GM21786 (cell line): Measurements from ENCODE around the gene KCNJ16.
A peak's percentile ranks its signal among the peaks of the same experiment; 100 is the strongest.

ENCODE experiments used
- ATAC-seq: cut with Tn5 transposase; IDR thresholded peaks from one replicate; pipeline ENCODE4 v1.9.1; 2021; ENCODE audit not compliant: unreplicated experiment

The KCNJ16 gene

DNA sequence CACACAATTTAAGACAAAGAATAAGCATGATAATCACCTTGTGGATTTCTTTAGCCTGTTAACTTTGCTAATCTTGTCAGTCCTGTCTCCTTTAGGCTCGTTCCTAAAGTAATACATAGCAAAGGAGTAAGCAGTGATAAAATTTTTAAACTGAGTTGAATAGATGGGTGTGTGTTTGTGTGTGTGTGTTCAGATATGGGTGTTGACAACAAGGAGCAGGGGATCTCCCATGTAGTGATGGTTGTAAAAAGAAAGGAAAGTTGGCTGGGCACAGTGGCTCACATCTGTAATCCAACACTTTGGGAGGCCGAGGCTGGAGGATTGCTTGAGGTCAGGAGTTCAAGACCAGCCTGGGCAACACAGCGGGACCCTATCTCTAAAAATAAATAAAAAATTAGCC, 49.7 kb downstream of the KCNJ16 start:
- ATAC-seq, result no peak

DNA sequence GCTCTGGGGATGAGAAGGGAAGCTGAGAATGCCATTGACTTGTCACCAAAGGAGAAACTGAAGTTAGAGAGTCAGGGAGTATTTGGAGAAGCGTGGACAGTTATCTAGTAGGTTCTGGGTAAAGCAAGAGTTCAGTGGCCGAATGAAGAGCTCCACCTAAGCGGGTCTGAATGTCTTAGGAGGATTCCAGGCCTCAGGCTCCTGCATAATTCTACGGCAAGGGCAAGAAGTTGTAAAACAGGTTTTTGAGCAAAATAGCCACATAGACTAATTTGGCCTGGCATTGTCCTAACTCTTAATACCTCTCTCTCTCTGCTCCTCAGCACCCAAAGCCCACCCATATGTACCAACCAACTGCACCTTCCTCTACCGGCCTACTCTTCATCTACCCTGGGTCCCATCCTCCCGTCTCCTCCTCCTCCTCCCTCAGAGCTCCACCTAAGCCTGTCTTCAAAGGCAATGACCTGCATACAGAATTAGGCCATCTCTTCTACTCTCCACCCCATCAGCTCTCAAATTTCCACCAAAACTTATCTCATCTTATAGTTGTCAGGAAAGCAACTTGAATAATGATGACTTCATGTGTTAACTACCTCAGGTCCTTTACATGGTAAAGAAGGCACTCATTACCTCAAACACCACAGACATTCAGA, 52.3 kb downstream of the KCNJ16 start:
- no peak for ATAC-seq

DNA sequence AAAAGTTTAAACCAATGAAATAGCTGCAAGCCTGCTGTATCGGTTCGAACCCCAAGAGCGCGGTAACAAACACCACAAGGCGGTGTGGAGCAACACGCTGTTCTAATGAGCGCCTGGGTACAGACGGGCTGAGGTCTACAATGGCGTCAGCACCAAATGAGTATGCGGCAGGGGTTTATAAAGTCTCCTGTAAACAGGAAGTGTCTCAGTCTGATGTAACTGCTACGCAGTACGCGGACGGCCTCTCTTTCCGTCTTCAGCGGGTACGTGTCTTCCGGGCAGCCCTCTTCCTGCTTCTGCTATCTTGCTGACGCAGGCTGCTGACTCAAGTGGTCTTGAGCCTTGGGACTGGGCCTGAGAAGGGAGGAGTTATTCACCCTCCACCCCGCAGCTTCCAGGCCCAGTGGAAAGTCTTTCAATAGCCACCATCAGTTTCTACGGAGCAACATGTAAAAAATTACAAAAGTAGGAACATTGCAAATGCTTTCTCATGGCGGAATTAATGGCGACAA, 53.8 kb downstream of the KCNJ16 start:
- ATAC-seq, result no peak

DNA sequence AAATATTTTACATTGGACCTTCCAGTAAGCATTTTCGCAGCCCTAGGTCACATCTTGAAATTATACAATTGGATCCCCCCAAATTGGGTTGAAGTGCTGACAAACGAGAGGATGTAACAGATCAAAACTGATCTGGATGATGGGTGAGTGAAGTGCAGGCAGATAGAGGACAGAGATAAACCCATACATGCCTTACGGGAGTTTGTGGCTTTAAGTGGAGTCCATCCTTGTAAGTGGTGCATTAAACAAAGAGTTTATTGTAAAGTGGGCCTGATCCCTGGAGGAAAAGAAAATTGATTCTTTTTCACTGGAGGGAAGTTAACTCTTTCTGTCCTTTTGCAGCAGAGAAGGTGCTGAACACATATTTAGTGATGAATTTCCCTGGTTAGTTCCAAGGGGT, 55.3 kb downstream of the KCNJ16 start:
- ATAC-seq, result no peak

DNA sequence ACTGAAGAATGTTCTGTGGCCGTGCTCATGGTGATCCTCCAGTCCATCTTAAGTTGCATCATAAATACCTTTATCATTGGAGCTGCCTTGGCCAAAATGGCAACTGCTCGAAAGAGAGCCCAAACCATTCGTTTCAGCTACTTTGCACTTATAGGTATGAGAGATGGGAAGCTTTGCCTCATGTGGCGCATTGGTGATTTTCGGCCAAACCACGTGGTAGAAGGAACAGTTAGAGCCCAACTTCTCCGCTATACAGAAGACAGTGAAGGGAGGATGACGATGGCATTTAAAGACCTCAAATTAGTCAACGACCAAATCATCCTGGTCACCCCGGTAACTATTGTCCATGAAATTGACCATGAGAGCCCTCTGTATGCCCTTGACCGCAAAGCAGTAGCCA, 57.5 kb downstream of the KCNJ16 start:
- ATAC-seq, result no peak

DNA sequence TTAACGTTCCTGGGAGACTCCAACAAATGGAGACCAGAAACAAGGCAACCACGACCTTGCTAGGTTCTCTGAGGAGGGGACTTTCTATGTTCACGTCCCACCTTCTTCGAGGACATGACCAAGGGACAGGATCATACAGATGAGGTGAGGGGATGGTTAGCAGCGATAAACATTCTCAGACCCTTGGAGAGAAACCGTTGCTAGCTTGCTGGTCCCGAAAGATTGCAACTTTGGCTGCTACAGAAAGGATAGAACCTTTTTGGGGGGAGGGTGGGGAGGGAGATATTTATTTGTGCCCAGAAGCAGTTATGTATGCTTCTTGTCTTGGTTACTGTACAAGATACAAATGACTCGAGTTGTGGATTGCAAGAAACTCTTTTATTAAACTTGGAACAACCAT, 59.0 kb downstream of the KCNJ16 start:
- no peak for ATAC-seq

DNA sequence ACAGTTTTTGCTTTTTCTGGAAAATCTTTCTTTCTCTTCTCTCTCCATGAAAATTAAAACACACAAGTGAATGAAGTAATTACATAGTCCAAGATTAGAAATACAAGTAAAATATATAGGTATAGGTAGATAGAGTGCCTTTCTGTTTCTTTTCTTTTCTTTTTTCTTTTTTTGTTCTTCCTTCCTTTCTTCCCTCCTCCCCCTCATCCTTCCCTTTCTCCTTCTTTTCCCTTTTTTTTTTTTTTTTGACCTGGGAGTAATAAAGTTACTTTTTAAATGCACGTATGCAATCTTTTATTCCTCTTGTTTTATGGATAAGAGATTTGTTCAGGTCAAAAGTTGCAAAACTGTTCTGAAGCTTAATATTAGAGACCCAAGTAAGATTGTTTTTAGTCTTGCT, 59.8 kb downstream of the KCNJ16 start:
- no peak for ATAC-seq

DNA sequence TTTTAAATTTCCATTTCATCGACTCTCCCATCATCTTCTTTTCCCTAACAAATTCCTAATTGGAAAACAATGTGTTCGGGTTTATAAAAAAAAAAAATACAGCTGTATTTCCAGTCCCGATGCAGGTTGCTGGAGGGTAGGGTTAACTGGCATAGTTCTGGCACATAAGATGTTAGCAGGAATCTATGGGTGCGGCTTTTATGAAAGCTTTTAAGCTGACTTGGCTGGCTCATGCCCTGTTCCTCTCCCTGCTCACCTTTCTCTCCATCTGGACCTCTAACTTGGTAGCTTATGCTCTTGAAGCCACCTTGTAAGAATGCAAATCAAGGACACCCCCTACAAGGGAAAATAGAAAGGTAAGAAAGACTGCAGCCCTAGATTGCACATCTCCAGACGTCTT, 61.1 kb downstream of the KCNJ16 start:
- no peak for ATAC-seq

DNA sequence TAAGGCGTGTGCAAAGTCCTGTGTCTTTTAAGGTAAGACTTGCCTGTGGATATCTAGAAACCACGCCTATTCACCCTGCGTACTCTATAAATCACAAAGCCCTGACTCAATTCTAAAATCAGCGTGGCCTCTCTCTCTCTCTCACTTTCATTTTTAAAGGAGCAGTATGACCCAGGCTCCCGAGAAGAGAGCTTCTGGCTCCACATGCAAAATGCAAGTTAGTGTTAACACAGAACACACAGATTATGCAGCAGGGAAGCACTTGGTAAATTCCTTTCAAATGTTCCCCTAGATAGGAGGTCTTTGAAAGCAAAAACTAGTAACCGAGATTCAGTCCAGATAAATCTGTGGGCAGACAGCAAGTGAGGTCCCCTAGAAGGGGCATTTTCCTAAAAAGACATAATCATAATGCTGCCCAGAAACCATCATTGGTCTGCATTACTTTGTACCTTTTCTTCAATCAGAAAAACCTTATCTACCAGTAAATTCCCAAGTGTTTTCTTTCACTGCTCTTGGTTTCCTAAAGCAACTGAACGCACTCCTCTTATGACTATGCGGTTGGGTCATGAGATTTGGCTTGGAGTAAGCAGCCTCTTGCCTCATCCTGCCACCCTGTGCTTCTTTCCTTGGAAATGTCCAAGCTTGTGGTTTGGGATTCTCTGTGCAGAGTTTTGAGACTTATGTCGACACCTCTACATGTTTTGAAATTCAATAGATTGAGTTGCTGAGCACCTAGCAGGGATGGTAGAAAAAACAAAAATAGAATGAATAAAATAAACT, 62.6 kb downstream of the KCNJ16 start:
- peak; percentile 99 for ATAC-seq

DNA sequence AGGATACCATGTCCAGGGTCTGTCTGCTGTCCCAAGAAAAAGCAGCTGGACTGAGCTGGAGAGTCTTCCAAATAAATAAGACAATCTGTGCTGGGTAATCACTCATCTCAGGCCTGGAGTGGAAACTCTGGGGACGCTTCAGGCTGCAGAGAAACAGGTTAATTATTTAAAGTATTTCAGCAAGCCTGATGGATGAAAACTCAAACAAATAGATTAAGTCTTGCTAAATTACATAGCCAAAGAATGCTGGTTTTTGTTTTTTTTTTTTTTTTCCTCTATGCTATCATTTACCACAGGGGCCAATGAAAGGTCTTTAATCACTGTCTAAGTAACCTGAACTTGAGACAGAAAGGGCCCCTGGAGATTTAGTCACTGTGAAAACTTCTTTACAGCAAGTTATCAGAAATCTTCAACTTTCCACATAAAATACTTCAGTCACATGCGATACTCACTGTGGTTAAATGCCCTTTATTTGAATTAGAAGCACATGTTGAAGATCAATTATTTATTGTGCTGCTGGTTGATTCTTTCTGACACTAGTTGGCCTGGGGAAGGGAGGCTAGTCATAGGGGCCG, 63.4 kb downstream of the KCNJ16 start:
- no peak for ATAC-seq

DNA sequence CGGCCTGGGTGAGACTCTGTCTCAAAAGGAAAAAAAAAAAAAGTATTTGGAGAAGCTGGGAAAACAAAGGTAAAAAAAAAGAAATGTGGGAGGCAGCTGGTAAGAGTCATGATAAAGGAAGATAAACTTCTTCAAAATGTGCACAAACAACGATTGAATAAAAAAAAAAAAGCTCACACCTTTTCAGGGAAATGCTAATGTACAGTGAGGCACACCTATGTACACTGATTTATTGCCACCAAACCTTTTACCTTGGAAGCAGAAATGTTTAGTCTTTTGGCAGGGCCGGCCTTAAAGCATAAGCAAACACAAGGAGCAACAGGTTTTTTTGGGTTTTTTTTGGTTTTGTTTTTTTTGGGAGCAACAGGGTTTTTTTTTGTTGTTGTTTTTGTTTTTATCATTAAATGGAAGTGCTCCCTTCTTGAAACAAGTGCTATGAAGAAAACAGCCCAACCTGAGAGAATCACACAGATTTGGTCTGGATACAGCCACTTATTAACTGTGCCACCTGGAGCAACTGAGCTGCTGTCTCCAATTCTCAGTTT, 64.5 kb downstream of the KCNJ16 start:
- no peak for ATAC-seq

DNA sequence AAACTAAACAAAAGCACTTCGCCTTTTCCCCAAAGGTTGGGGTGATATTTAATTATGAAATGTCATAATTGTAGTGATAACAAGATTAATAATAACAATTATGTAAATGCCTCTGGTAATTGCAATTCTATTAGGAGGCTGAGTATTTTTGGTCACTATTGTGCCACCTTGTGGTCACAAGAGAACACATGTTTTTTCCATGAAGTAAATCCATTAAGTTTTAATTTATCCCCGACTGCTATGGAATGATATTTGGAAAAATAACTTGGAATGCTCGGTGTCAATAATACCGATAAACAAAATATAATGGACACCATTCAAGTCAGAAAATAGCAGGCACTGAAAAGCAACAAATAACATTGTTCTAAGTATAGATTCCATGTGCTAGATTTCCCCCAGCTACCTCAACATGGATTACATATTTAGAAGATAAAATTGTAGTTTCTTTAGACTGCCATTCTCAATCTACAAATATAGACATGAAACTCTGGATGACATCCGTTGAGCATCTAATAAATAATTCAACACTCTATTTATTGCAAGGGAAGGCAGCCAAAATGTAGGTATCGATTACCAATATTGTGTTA, 69.3 kb downstream of the KCNJ16 start:
- no peak for ATAC-seq

DNA sequence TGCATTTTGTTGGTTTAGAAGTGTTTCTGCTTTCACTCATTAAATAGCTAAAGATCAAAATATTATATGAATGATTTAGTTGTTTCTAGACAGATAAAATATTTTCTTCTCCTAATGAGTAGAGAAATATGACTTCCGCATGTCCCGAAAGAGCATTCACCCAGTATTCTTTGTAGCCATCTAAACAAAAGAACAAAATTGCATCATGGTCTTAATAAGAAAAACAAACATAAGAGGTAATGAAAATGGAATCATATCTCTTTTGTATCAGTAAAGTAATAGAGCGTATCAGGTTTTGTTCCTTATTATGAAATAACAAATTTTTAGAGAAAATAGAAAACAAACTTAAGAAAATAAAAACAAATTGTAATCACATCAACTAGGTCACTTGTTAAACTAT, 78.2 kb downstream of the KCNJ16 start:
- no peak for ATAC-seq

DNA sequence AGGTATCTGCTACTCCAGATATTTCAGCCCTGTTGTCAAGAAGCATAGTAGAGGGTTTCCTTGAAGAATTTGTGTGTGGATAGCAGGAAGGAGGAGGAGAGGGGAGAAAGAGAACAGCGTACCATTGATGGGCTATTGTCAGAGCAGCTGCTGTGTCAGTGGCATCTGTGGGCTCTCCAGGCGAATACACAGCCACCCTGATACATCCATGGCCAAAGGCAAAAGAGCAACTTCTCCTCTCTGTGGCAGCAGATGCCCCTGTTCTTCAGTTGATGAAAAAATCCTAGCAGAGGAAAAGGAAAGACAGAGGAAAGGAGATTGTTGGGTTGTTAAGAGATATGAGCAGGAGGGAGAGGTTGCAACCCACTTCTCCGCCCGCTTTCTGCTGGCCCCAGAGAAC, 82.1 kb downstream of the KCNJ16 start:
- ATAC-seq, result no peak

DNA sequence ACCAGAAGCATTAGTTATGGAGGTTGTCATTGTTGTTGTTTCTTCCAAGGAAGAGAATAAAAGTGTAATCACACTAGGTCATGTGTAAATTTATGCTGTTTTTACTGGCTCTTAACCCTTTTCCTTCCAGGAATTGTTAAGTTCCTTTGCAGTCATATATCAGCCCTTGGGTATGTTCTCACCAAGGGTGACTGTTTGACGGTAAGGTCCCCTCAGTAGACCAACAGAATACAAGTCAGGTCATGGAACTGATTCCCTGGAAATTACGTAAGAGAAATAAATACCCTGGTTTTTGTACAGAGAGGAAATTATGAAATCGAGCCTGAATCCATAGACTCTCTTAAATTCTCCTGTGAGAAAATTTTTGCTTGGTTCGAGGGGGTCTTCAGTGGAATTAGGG, 83.2 kb downstream of the KCNJ16 start:
- no peak for ATAC-seq

DNA sequence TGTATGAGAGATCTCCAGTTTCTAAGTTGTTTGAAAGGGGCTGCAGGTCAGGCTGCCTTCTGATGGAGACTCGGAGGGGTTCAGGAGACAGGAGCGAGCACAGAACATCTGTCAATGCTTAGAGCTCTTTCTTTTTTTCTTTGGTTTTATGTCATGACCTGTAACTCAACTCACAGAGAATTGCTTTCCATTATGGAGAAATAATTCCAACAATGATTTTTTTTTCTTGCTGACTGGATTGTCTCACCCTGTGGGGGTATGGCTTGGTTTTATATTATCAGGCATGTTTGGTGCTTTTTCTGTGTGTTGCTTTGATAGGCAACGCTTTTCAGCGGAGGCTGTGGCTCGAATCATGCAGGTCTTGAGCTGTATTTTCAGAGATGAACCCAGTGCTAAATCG, 83.6 kb downstream of the KCNJ16 start:
- ATAC-seq, result no peak

DNA sequence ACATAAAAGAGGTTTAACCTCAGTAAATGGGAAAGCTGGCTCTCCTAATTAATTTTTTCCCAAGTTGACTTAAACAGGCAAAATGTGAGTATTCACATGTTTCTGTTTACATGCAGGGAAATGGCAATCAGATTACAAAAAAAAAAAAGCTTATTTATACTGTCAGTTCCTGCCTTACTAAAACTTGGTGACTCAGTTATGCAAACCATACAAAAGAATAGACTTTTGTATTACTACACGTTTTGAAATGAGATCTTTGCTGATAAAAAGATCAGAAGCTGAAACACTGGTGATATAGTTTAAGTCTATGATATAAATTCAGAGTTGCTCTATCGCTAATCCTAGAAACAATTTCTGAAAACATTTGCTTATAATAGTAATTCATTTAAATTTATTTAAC, 85.0 kb downstream of the KCNJ16 start:
- ATAC-seq, result no peak

DNA sequence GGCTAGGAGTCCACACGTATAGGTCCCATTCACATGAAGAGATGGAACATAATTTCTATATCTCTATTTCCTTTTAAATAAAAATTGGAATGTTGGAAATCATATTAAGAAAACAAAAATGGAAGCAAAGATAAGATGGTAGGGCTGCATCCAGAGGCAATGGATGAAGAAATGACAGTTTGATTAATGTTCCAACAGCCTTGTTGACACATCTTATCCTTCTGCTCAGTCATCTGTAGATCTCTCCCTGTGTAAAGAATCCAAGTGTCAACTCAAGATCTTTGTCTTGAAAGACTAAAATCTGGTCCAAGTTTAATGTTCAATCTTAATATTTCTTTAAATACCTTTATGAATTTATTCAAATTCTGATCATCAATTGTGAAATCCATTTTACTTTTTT, 86.5 kb downstream of the KCNJ16 start:
- ATAC-seq, result no peak

DNA sequence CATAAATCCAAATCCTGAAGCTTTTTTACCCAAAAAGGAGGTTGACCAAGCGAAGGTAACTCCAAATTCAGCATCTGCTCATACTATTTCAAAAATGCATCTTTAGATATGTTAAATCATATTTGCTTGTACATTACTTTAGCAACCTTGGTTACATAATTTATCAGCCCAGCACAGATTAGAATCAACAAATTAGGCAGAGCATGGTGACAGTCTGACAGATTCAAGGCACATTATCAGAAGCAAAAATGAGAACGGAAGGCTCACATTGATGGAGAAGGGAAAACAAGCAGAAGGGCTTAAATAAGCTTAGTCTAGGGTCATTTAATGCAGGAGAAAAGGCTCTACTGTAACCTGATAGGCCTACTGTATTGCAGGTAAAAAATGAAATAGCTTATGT, 90.4 kb downstream of the KCNJ16 start:
- ATAC-seq, result no peak

DNA sequence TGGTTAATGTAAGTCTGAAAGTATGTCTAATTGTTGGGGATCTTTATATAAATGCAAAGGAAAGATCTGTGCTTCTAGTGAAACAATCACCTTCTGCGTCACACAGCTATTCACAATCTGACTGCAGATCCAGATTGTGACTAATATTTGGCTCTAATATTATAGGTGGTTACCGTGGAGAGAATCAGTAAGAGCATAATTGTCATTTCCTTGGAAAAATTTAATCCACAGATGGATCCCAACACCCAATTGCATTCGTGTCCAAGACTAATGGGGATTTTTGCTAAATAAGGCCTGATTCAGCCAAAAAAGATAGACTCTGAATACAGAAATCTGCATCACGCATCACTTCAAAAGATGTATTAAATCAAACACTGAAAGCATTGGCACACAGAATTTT, 91.6 kb downstream of the KCNJ16 start:
- no peak for ATAC-seq
